Activated T-cell treated with anti-CD3 and anti-CD28 coated beads, Interleukin-2, amount 50 U/mL, for 1 hour (primary cell): ENCODE measurements around the gene SOS1.

ENCODE experiments used
- DNase-seq: peaks from one replicate; pipeline ENCODE4 v3.0.0-alpha.2; 2020

The SOS1 gene

DNA sequence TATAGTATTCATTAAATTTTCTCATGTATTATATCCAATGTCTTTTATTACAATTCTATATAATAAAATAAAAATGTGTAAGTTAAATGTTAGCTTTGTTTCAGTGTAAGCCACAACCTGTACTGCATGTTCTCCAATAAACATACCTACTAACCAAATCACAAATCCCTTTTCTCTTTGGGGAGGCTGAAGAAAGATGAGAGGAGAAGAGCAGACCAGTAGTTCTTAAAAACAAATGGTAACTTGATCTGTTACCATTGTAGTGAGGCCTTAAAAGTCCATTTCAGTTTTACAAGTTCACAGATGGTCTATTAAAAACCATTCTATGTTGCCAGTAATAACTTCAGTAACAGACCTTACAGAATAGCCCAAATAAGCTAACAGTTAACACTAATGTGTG is 100.5 kb downstream of the SOS1 start:
- no peak for DNase-seq

GRCh38 chr2:39018638-39019037 is 102.2 kb downstream of the SOS1 start:
- no peak for DNase-seq

DNA sequence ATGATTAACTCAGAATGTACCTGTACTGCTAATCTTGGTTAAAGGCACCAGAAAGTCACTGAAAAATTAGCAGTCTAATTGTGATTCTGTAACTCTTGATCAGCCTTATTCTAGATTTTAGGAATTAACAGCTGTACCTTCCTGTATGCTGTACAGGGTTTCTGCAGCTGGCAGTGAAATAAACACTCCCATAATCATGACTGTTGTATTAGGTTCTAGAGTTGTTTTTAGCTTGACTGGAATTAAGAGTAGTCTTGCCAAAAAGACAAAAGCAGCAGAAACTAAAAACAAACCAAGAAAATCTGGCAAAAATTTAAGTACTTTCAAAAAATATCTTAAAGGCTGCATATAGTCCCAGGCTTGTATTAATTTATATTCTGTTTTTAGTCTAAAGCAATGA is 103.5 kb downstream of the SOS1 start:
- DNase-seq: no peak

- DNase-seq: no peak
Measured at GRCh38 chr2:39015424-39015823, 105.4 kb downstream of the SOS1 start.

DNA sequence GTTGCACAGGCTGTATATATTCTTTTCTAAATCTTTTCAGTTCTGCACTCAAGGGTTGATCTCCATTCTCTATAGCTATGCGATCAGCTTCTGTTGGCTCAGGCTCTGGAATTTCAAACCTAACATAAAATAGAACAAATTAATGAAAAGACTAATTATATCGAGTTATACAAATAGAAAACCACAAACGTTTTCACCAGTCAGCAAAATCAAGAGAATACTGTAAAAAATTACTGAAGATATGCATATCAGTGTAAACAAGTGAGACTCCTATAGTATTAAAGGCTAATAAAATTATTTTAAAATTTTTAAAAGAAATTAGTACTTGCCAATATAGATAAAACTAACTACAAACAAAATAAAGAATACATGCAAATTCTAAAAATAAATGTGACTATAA is 107.0 kb downstream of the SOS1 start:
- DNase-seq: no peak

DNA sequence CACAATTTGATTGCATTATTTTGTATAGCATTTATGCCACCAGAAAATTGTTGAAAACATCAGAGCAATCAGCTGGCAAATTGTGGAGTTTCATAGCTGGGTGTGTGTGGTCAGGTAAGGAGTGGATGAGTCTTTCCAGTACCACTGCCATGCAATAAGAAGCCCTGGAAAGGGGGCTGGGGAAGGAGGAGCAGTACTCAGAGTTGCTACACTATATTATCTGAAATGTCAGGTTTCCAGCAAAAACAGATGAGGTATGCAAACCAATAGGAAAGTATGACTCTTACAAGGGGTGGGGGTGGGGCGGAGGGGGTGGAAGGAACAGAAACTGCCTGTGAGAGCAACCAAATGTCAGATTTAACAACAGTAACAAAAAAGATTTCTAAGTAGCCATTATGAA is 112.2 kb downstream of the SOS1 start:
- DNase-seq: no peak

- no peak for DNase-seq
Measured at GRCh38 chr2:39007875-39008504, 112.9 kb downstream of the SOS1 start.

DNA sequence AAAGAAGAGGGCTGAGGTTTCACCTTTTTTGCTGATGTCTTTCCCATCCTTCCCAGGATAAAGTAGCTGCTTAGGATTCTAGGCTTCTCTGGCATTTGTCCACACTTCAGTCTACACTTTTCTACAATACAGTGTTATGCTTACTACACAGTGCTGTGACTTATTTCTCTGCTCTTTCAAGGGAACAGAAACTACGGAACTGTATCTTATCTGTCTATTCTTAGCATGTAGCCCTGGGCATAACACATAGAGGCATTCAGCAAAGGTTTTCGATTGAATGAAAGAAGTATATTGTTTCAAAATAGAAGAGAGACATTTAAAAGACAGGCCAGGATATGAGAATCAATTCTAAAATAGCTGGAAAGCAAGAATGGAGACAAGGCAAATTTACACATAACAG is 120.3 kb downstream of the SOS1 start:
- DNase-seq: no peak

GRCh38 chr2:38997781-38998180 is 123.1 kb downstream of the SOS1 start:
- no peak for DNase-seq

DNA sequence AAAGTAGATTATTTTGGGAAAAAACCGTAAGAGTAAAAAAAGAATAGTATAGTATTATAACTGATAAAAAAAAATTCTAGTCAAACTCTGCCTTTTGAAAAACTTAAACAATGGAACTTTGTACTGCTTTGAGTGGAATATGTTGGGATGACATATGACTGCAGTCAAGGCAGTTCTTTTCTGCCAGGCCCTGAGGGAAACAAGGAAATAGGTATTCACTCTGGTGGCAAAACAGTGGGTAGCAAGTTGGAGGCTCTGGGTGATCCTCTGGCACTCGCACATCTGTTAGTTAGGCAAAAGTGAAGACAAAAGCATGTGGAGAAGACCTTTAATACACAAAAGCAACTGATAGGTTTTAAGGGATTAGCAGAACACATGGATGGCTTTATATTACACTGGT is 129.0 kb downstream of the SOS1 start:
- DNase-seq: no peak

- no peak for DNase-seq
Measured at GRCh38 chr2:38988716-38989115, 132.1 kb downstream of the SOS1 start.

DNA sequence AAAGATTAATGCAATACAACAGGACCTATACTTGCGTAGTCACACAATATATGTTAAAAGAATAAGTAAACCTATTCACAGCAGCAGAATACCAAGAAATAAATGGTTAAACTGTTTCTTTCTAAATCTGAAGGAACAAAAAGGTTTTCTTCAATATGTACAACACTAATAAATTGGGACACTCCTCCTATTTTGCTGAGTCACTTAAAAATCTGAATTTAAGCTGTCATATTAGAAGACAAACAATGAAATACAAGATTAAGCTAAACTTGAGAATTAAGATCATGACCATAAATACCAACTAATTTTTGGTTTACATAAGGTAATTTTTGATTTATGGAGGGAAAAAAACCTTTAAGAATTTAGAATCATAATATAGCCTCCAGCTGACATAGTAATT is 138.4 kb downstream of the SOS1 start:
- DNase-seq: no peak

DNA sequence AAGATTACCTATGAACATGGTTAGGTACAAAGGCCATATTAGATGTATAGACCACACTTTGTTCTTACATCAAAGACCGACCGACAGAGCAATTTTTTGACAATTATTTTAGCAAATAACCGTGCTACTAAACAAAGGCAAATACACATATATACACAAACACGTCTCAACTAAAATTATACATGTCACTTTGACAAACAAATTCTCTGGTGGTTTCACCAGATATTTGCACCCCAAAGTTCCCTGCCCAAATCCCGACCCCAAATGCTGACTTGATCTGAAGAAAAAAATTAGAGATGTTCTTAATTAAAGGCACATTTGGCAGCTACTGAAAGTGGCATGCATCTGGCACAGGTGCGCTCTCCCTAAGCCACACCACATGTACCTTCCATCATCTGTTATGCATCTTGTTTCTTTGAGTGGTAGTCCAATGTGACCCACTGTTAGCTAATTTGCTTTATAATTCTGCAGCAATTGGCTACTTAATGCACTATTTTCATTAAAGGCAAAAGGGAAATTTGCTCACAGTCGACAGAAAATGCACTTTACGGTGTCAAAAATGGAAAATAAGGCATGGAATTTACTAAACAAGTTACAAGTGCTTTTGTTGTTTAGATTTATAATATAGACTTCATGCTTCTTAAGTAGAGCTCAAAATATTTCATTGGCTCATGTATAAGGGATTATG is 139.0 kb downstream of the SOS1 start:
- no peak for DNase-seq

- DNase-seq: no peak
Measured at GRCh38 chr2:38981003-38981669, 139.7 kb downstream of the SOS1 start.

DNA sequence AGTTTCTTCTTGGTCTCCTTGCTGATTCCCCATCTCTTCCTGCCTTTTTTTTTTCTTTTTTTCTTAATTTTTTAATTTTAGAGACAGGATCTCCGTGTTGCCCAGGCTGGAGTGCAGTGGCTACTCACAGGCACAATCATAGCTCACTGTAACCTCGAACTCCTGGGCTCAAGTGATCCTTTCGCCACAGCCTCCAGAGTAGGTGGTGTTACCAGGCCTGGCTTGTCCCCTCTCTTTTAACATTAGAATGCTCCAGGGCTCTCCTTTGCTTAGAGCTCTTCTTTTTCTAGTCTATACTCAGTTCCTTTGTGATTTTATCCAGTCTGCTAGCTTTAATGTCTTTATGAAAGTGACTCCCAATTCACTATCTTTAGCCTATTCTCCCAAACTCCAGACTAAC is 141.9 kb downstream of the SOS1 start:
- DNase-seq: no peak

DNA sequence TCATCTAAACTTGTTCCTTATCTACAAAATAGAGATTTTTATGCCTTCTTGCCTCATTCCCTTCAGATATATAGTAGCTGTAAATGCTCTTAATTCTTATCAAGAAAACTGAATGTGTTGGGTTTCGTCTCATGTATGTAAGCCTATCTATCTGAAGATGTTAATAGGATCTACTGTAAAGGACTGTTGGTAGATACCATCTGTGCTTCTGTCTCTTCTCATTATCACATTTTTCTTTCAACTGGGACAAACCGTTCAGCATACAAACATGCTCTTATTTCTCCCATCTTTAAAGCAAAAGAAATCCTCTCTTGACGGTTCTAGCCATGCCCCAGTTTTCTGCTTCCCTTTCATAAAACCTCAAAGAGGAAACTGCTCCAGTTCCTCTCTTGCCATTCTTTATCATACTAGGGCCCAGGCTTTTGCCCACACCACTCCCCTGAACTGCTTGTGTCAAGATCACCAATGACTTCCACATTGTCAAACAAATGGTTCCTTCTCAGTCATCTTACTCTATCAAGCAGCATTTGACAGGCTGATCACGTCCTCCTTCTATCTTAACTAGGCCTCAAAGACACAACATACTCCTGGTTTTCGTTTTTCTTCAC is 142.5 kb downstream of the SOS1 start:
- DNase-seq: no peak

GRCh38 chr2:38977047-38977446 is 143.8 kb downstream of the SOS1 start:
- DNase-seq: no peak

DNA sequence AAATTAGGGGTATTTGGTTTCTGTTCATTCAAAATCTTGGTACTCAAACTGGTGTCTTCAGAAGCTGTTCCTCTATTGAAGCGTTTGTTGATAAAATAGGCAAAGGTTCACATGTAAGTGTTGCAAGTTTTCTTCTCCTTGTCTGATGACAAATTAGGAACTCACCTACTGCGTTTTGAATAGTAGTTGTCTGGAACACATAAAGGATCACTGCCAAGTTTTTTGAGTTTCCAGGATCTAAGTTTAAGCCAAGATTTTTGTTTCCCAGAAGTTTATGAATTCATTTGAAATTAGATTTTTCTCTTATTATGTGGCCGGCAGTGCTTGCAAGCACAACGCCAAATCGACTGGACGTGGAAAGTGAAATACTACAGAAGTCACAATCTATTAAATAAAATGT is 145.8 kb downstream of the SOS1 start:
- no peak for DNase-seq

- no peak for DNase-seq
Measured at GRCh38 chr2:38973266-38973665, 147.6 kb downstream of the SOS1 start.

- DNase-seq: no peak
Measured at GRCh38 chr2:38971377-38971776, 149.5 kb downstream of the SOS1 start.

GRCh38 chr2:38968021-38968420 is 152.8 kb downstream of the SOS1 start:
- no peak for DNase-seq

DNA sequence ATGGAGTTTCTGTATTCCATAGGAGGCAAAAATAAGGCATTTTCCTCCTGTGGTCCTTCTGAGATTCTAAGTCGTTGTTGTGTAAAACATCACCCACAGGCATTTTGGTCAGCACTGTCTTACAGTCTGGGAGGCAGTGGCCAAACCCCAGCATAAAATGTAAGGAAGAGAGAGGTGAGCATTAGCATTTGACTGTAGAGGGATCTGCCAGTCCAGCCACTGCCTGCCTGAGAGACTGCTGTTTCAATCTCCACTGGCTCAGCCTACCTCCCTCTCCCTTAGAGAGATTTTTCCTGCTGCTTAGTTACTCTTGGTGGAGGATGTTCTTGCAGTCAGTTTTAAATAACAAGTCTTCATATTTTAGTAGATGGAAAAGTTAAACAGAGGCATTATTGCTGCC is 154.2 kb downstream of the SOS1 start:
- no peak for DNase-seq

DNA sequence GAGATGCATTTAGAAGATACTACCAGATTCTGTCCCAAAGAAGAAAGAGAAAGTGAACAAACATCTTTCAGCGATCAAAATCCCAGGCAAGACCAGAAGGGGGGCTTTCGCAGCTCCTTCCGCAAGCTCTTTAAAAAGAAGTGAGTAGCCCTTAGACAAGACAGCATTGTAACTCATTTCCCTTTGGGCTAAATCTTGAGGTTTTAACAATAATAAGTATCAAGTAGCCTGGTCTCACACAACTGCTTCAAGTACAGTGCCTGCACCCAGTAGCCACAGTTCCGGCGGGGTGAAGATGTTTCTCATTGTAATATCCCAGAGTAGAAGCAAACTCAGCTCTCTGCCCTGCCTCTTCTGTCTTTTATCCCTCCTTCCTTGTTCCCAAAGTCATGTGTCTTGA is 154.8 kb downstream of the SOS1 start:
- DNase-seq: no peak
